ENCODE data around the gene MOB3B. TPM values are rescaled to one million over a fixed set of nuclear protein-coding genes. Genes with fewer than 3 reads are reported as not detected.

Gene MOB3B
- polyA plus RNA-seq, 1 of the 3 experiments (the other 2 are of a cell fraction) = 0.90 TPM

DNA sequence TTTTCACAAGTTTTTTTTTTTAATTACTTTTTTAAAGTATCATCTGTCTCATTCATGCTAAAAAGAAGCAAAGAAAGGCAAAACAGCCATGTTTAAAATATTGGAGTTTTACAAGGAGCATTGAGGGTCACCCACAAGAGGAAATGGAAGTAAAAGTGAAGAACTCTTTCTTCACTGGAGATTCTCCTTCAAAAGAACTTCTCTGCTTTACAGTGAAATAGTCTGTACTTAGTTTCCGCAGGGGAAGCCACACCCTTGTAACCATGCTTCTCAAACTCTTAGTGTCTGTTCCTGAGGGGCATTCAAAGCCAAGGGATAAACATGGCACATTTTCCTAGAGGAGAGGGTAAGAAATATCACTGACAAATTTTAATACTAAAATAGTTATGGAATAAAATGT, 35.1 kb upstream of the MOB3B start:
- Histone ChIP-seq H3K4me3 (ENCODE audit: low read depth in 2 of 2, low read length in 1 of 2) (no peak overlapping the region), H3K9me2 (no peaks in the 10 kb centered on the region), H3K79me2 (ENCODE audit: insufficient read depth) (peaks cover 14% of the 10 kb centered on the region; the same call in 1 of the 2 replicates), H2AFZ (ENCODE audit: low read depth) (no peak overlapping the region), H3K27ac (ENCODE audit: low read depth in 2 of 2, low read length in 1 of 2) (no peak overlapping the region), H3K27me3 (ENCODE audit: insufficient read depth) (no peaks in the 10 kb centered on the region), H3K4me2 (no peak overlapping the region), H3K9ac (no peak overlapping the region), H3K9me3 (no peaks in the 10 kb centered on the region), H3F3A (replicated peaks; ENCODE audit: insufficient read depth) (no peaks in the 10 kb centered on the region), H4K20me1 (ENCODE audit: insufficient read depth) (no peaks in the 10 kb centered on the region), H3K36me3 (replicated peaks in 1 of 2; ENCODE audit: control insufficient read depth in 1 of 2, insufficient read depth in 2 of 2, low read length in 1 of 2) (peaks cover 22 to 61% of the 10 kb centered on the region in 2 experiments), H3K4me1 (ENCODE audit: control insufficient read depth in 1 of 2, insufficient read depth in 2 of 2, low read depth in 1 of 2, low read length in 1 of 2) (no peaks in the 10 kb centered on the region; a peak in 2 of 4 replicates)
- POLR2A ChIA-PET = no interaction called here
- no peak for DNase-seq
- TF ChIP-seq MEF2A (IDR thresholded peaks at IDR 0.05; ENCODE audit: borderline replicate concordance, low read depth) = no peak
- TF ChIP-seq RFX5 (IDR thresholded peaks at IDR 0.05; ENCODE audit: low read length) = no peak
- no peak for TF ChIP-seq MXI1 (IDR thresholded peaks at IDR 0.05; ENCODE audit: low read depth, low read length)
- TF ChIP-seq, protein P1, sequence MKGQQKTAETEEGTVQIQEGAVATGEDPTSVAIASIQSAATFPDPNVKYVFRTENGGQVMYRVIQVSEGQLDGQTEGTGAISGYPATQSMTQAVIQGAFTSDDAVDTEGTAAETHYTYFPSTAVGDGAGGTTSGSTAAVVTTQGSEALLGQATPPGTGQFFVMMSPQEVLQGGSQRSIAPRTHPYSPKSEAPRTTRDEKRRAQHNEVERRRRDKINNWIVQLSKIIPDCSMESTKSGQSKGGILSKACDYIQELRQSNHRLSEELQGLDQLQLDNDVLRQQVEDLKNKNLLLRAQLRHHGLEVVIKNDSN (IDR thresholded peaks at IDR 0.05; ENCODE audit: borderline replicate concordance, low read depth) = no peak
- TF ChIP-seq GATA2 (CRISPR knock-in tag; IDR thresholded peaks at IDR 0.05) = no peak
- TF ChIP-seq EP300 (IDR thresholded peaks at IDR 0.05; ENCODE audit: borderline replicate concordance in 1 of 2, low read depth in 1 of 2, low read length in 1 of 2) = no peak
- TF ChIP-seq YY1 (IDR thresholded peaks at IDR 0.05; ENCODE audit: low read depth) = no peak
- no peak for TF ChIP-seq RCOR1 (IDR thresholded peaks at IDR 0.05; ENCODE audit: low read length)
- TF ChIP-seq, protein P2, sequence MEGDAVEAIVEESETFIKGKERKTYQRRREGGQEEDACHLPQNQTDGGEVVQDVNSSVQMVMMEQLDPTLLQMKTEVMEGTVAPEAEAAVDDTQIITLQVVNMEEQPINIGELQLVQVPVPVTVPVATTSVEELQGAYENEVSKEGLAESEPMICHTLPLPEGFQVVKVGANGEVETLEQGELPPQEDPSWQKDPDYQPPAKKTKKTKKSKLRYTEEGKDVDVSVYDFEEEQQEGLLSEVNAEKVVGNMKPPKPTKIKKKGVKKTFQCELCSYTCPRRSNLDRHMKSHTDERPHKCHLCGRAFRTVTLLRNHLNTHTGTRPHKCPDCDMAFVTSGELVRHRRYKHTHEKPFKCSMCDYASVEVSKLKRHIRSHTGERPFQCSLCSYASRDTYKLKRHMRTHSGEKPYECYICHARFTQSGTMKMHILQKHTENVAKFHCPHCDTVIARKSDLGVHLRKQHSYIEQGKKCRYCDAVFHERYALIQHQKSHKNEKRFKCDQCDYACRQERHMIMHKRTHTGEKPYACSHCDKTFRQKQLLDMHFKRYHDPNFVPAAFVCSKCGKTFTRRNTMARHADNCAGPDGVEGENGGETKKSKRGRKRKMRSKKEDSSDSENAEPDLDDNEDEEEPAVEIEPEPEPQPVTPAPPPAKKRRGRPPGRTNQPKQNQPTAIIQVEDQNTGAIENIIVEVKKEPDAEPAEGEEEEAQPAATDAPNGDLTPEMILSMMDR (IDR thresholded peaks at IDR 0.05) = no peak
- no peak for TF ChIP-seq RXRA (IDR thresholded peaks at IDR 0.05; ENCODE audit: borderline replicate concordance, low read depth)
- TF ChIP-seq EZH2phosphoT487 (IDR thresholded peaks at IDR 0.05; ENCODE audit: borderline replicate concordance, low read depth) = no peak
- TF ChIP-seq GABPA (IDR thresholded peaks at IDR 0.05; ENCODE audit: low read depth) = no peak
- TF ChIP-seq SMC3 (IDR thresholded peaks at IDR 0.05; ENCODE audit: low read depth, low read length) = no peak
- WGBS (ENCODE audit: low lambda C conversion rate) = 95% methylated on average over 1 of the region's 1 CpG
- CTCF ChIA-PET = no interaction called here

DNA sequence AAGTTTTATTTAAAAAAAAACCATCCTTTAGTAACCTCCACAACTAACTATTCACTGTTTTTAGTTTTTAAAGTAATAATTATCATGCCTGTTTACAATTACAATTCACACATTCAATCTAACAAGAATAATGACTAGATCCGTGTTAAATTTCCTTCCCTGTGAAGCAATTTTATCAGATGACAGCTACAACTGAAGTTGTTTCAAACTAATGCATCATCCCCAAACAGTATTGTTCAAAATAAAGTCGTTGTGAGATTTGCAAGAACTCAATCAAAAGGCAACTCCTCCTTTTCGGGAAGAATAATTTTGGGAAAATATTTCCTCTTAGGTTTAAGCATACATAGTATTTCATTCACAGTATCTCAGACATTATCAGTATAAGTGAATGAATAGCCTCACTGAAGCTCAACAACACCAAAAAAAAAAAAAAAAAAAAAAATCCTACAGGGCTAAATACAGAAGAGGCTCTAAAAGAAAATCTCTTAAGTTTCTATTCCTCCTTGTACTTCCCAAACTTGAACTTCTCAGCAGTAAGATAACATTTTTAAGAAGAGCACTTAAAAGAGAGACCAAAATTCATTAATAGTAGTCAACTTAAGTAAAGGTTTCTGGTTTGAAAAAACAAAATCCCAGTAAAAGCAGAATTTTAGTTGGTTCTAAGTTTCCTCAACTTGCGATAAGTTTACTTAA, 34.3 kb upstream of the MOB3B start:
- Histone ChIP-seq H3K9me2 (no peaks in the 10 kb centered on the region), H3K36me3 (replicated peaks in 1 of 2; ENCODE audit: control insufficient read depth in 1 of 2, insufficient read depth in 2 of 2, low read length in 1 of 2) (peaks cover 30 to 68% of the 10 kb centered on the region in 2 experiments), H4K20me1 (ENCODE audit: insufficient read depth) (no peaks in the 10 kb centered on the region), H2AFZ (ENCODE audit: low read depth) (no peak overlapping the region), H3K9me3 (no peaks in the 10 kb centered on the region), H3K4me2 (no peak overlapping the region), H3K4me3 (ENCODE audit: low read depth in 2 of 2, low read length in 1 of 2) (no peak overlapping the region), H3K4me1 (ENCODE audit: control insufficient read depth in 1 of 2, insufficient read depth in 2 of 2, low read depth in 1 of 2, low read length in 1 of 2) (no peaks in the 10 kb centered on the region; a peak in 2 of 4 replicates), H3K9ac (no peak overlapping the region), H3K27me3 (ENCODE audit: insufficient read depth) (no peaks in the 10 kb centered on the region), H3K27ac (ENCODE audit: low read depth in 2 of 2, low read length in 1 of 2) (no peak overlapping the region), H3K79me2 (ENCODE audit: insufficient read depth) (peaks cover 13% of the 10 kb centered on the region; the same call in 1 of the 2 replicates), H3F3A (replicated peaks; ENCODE audit: insufficient read depth) (no peaks in the 10 kb centered on the region)
- CTCF ChIA-PET = no interaction called here
- WGBS (ENCODE audit: low lambda C conversion rate) = 94% methylated on average over 4 of the region's 4 CpGs
- POLR2A ChIA-PET = no interaction called here
- DNase-seq = no peak
- TF ChIP-seq JUND (IDR thresholded peaks at IDR 0.05) (no peak), SIN3A (IDR thresholded peaks at IDR 0.05; ENCODE audit: borderline replicate concordance, low read depth, low read length) (no peak), MEF2A (IDR thresholded peaks at IDR 0.05; ENCODE audit: borderline replicate concordance, low read depth) (no peak), TCF12 (IDR thresholded peaks at IDR 0.05) (no peak), TEAD4 (IDR thresholded peaks at IDR 0.05; ENCODE audit: borderline replicate concordance, insufficient read depth) (no peak), FOSL2 (IDR thresholded peaks at IDR 0.05; ENCODE audit: borderline replicate concordance, low read depth) (no peak), RAD21 (IDR thresholded peaks at IDR 0.05; ENCODE audit: low read length) (no peak)
- TF ChIP-seq, protein P3, sequence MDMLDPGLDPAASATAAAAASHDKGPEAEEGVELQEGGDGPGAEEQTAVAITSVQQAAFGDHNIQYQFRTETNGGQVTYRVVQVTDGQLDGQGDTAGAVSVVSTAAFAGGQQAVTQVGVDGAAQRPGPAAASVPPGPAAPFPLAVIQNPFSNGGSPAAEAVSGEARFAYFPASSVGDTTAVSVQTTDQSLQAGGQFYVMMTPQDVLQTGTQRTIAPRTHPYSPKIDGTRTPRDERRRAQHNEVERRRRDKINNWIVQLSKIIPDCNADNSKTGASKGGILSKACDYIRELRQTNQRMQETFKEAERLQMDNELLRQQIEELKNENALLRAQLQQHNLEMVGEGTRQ (IDR thresholded peaks at IDR 0.05; ENCODE audit: borderline replicate concordance, low read depth, low read length) = no peak
- TF ChIP-seq, protein P4, sequence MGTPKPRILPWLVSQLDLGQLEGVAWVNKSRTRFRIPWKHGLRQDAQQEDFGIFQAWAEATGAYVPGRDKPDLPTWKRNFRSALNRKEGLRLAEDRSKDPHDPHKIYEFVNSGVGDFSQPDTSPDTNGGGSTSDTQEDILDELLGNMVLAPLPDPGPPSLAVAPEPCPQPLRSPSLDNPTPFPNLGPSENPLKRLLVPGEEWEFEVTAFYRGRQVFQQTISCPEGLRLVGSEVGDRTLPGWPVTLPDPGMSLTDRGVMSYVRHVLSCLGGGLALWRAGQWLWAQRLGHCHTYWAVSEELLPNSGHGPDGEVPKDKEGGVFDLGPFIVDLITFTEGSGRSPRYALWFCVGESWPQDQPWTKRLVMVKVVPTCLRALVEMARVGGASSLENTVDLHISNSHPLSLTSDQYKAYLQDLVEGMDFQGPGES (IDR thresholded peaks at IDR 0.05; ENCODE audit: low read depth, low read length) = no peak
- TF ChIP-seq, protein P2 (IDR thresholded peaks at IDR 0.05) = no peak
